HepG2 (cell line): ENCODE results near the gene MORF4L1. TPM values are rescaled to one million over a fixed set of nuclear protein-coding genes. Genes with fewer than 3 reads are reported as not detected.

Experiments
- ATAC-seq: fragments of 200-7000 bp; cut with Tn5 transposase; 3 replicates; pipeline ENCODE4 v1.9.1; 2020; ENCODE audit warnings: mild to moderate bottlenecking, moderate library complexity
- BruUV-seq: library from RNA; stranded (reverse); fragments of 400-500 nt; replicated peaks from 2 replicates; lab custom pipeline; 2021; lab: Mats Ljungman, UMichigan
- CTCF ChIA-PET: fragments of 300-600 bp; formaldehyde crosslinking; extraction: SDS; loops from one replicate; lab custom pipeline; 2021; ENCODE audit warnings: low total read pairs, inconsistent platforms, low intra/inter-chr PET ratio; lab: Yijun Ruan, JAX
- POLR2A ChIA-PET: fragments of 350-600 bp; sonication (Branson Sonifier 250); formaldehyde crosslinking; loops from one replicate; lab custom pipeline; 2020; ENCODE audit warnings: antibody characterized with exemption, inconsistent platforms; lab: Yijun Ruan, JAX
- DNase-seq: peaks from one replicate; pipeline ENCODE4 v3.0.0-alpha.2; 2015; ENCODE audit warnings: low spot score
- FAIRE-seq: peaks from 3 replicates; lab custom pipeline; 2011; peaks lifted over from hg19 to GRCh38; lab: Jason Lieb, UNC
- H2AFZ ChIP-seq: one replicate; pipeline ENCODE4 v1.6.1; 2011; ENCODE audit warnings: low read length, inconsistent platforms
- H3K27ac ChIP-seq: fragments of 300-600 bp; 3 replicates; pipeline ENCODE4 v1.8.0; 2011; ENCODE audit warnings: mixed run types, mild to moderate bottlenecking, mixed read lengths, low read length, inconsistent platforms; ENCODE audit not compliant: insufficient read depth; ENCODE audit errors: extremely low read length
- H3K27me3 ChIP-seq, 2 experiments: fragments of 200-600 bp in 1 of 2; 2 replicates in 1 of 2; 3 replicates in 1 of 2; pipeline versions ENCODE4 v1.6.0 to v1.8.0; 2011; ENCODE audit warnings: low read length in 2 of 2, mild to moderate bottlenecking in 2 of 2, moderate library complexity in 2 of 2, inconsistent platforms in 1 of 2; ENCODE audit not compliant: insufficient read depth in 2 of 2, control insufficient read depth in 1 of 2
- H3K36me3 ChIP-seq, 2 experiments: fragments of 200-600 bp in 1 of 2; replicated peaks in 1 of 2; 2 replicates in 1 of 2; 3 replicates in 1 of 2; pipeline versions ENCODE4 v1.5.1 to v1.8.0; 2011; ENCODE audit warnings: low read length in 2 of 2, inconsistent platforms in 1 of 2; ENCODE audit not compliant: insufficient read depth in 2 of 2, control insufficient read depth in 1 of 2
- H3K4me1 ChIP-seq: 2 replicates; pipeline ENCODE4 v1.5.1; 2012; ENCODE audit warnings: low read length, inconsistent platforms; ENCODE audit not compliant: insufficient read depth
- H3K4me2 ChIP-seq: 2 replicates; pipeline ENCODE4 v1.6.0; 2011; ENCODE audit warnings: low read depth, low read length, inconsistent platforms
- H3K4me3 ChIP-seq, 3 experiments: fragments of 200-600 bp in 1 of 3; sonication (generic), shearing (Covaris generic) in 1 of 3; replicated peaks in 1 of 3; 2 replicates each; pipeline ENCODE4 v1.5.1; 2011 to 2016; ENCODE audit warnings: low read length in 3 of 3, inconsistent platforms in 2 of 3, low read depth in 2 of 3, mild to moderate bottlenecking in 2 of 3, control low read depth in 1 of 3, mixed read lengths in 1 of 3; ENCODE audit not compliant: insufficient read depth in 1 of 3
- H3K79me2 ChIP-seq: one replicate; pipeline ENCODE4 v1.6.1; 2011; ENCODE audit warnings: low read length, inconsistent platforms; ENCODE audit not compliant: insufficient read depth
- H3K9ac ChIP-seq: 2 replicates; pipeline ENCODE4 v1.6.0; 2011; ENCODE audit warnings: mild to moderate bottlenecking, low read depth, low read length, inconsistent platforms; ENCODE audit not compliant: insufficient read depth
- H3K9me3 ChIP-seq: 2 replicates; pipeline ENCODE4 v1.5.1; 2012; ENCODE audit warnings: mild to moderate bottlenecking, low read length
- H4K20me1 ChIP-seq: 2 replicates; pipeline ENCODE4 v1.6.0; 2011; ENCODE audit warnings: inconsistent platforms, mild to moderate bottlenecking, low read length, moderate library complexity; ENCODE audit not compliant: insufficient read depth
- MTA1 ChIP-seq: sonication (generic); formaldehyde crosslinking; IDR thresholded peaks from 2 replicates; pipeline ENCODE4 v1.4.0; 2020; ENCODE audit warnings: missing genetic modification reagents, mild to moderate bottlenecking, borderline replicate concordance
- NFYB ChIP-seq: sonication (generic); formaldehyde crosslinking; IDR thresholded peaks from 2 replicates; pipeline ENCODE4 v1.4.0; 2020; ENCODE audit warnings: missing genetic modification reagents
- NR2F2 ChIP-seq: IDR thresholded peaks from 2 replicates; pipeline ENCODE4 v1.6.1; 2012; ENCODE audit warnings: low read depth, inconsistent platforms, borderline replicate concordance
- PAWR ChIP-seq: sonication (generic); formaldehyde crosslinking; IDR thresholded peaks from 2 replicates; pipeline ENCODE4 v1.4.0; 2020; ENCODE audit warnings: missing genetic modification reagents, mild to moderate bottlenecking, borderline replicate concordance
- ZBTB7A ChIP-seq: sonication (generic); formaldehyde crosslinking; IDR thresholded peaks from 2 replicates; pipeline ENCODE4 v1.8.0; 2022; ENCODE audit warnings: mild to moderate bottlenecking, missing genetic modification reagents
- ZC3H4 ChIP-seq: sonication (generic); formaldehyde crosslinking; IDR thresholded peaks from 2 replicates; pipeline ENCODE4 v1.4.0; 2020; ENCODE audit warnings: missing genetic modification reagents, borderline replicate concordance
- ZHX1 ChIP-seq: sonication (generic); formaldehyde crosslinking; IDR thresholded peaks from 2 replicates; pipeline ENCODE4 v1.8.1; 2022; ENCODE audit warnings: low read depth, mild to moderate bottlenecking, missing genetic modification reagents
- ZNF512B ChIP-seq: sonication (generic); formaldehyde crosslinking; IDR thresholded peaks from 2 replicates; pipeline ENCODE4 v1.5.1; 2020; ENCODE audit warnings: missing genetic modification reagents, mild to moderate bottlenecking, borderline replicate concordance
- ZNF567 ChIP-seq: sonication (generic); formaldehyde crosslinking; IDR thresholded peaks from 2 replicates; pipeline ENCODE4 v1.8.1; 2023; ENCODE audit warnings: mild to moderate bottlenecking, missing genetic modification reagents, borderline replicate concordance
- ZNF761 ChIP-seq: sonication (generic); formaldehyde crosslinking; conservative IDR thresholded peaks from 2 replicates; pipeline ENCODE4 v1.4.0; 2020; ENCODE audit warnings: mild to moderate bottlenecking, missing genetic modification reagents
- WGBS: methylation state at CpG from one replicate; pipeline ENCODE4 v1.1.6; 2017; ENCODE audit warnings: low lambda C conversion rate; 5-methylcytosine and 5-hydroxymethylcytosine counted together
- in situ Hi-C: cut with HindIII; loops from 2 replicates; pipeline ENCODE4 v1.10.0; 2017; ENCODE audit warnings: low pct_unique_long_range_greater_than_20kb; ENCODE audit not compliant: extremely low pct_ligation_motif_present
- intact Hi-C: fragments of 100-400 bp; cut with micrococcal nuclease; formaldehyde crosslinking; loops from one replicate; pipeline ENCODE4 v1.10.0; 2022; ENCODE audit not compliant: unreplicated experiment
- polyA plus RNA-seq, 8 experiments: library from polyadenylated mRNA; depleted of rRNA in 3 of 8; stranded (reverse) in 7 of 8; unstranded in 1 of 8; fragments of >200 nt; fragmentation: Illumina TruSeq in 4 of 8; extraction: Trizol in 4 of 8; gene quantifications; 2 replicates each; pipeline versions ENCODE4 v1.2.1 to v1.2.3, GENCODE V29; 2011 to 2016; ENCODE audit warnings: low read depth in 4 of 8, missing spikeins in 1 of 8, mixed read lengths in 1 of 8; ENCODE audit not compliant: insufficient read depth in 1 of 8
- total RNA-seq, 5 experiments: library from RNA; depleted of rRNA; stranded (reverse); fragments of >200 nt; fragmentation: Illumina TruSeq; extraction: Trizol; gene quantifications; 2 replicates each; pipeline ENCODE4 v1.2.3, GENCODE V29; 2016; ENCODE audit warnings: low read depth in 1 of 5
- TF ChIP-seq, protein P1 (sequence below): sonication (generic); formaldehyde crosslinking; IDR thresholded peaks from 2 replicates; pipeline ENCODE4 v1.4.0; 2020; ENCODE audit warnings: missing genetic modification reagents
- TF ChIP-seq, protein P2 (sequence below): sonication (generic); formaldehyde crosslinking; IDR thresholded peaks from 2 replicates; pipeline ENCODE4 v1.8.0; 2022; ENCODE audit warnings: missing genetic modification reagents, mild to moderate bottlenecking, inconsistent platforms, borderline replicate concordance
- TF ChIP-seq, protein P3 (sequence below): sonication (generic); formaldehyde crosslinking; IDR thresholded peaks from 2 replicates; pipeline ENCODE4 v1.5.0; 2020; ENCODE audit warnings: missing genetic modification reagents, mild to moderate bottlenecking, borderline replicate concordance

Gene MORF4L1
- total and polyA plus RNA-seq, 2 of the 13 experiments (the other 11 are each of a cell fraction or from before 2014, with no cell fraction given): 218 to 219 TPM

- H4K20me1 ChIP-seq: no peaks in the 10 kb centered on the region
- no TSS peak for BruUV-seq
- H3K27me3 ChIP-seq: no peaks in the 10 kb centered on the region
- no peak overlapping the region for H3K27ac ChIP-seq
- no peak overlapping the region for H3K4me2 ChIP-seq
- FAIRE-seq (no peak), ATAC-seq (no peak), DNase-seq (no peak)
- in situ Hi-C loops: no loop called here
- H3K4me1 ChIP-seq: peaks cover 34% of the 10 kb centered on the region
- 71% methylated on average over 2 of the region's 2 CpGs for WGBS
- H3K4me3 ChIP-seq: no peak overlapping the region
- intact Hi-C loops: no loop called here
- no peaks in the 10 kb centered on the region for H3K36me3 ChIP-seq
- ChIA-PET POLR2A (no interaction called here), CTCF (no interaction called here)
- H3K9me3 ChIP-seq: no peaks in the 10 kb centered on the region
- no peak overlapping the region for H3K9ac ChIP-seq
- no peaks in the 10 kb centered on the region for H3K79me2 ChIP-seq
- H2AFZ ChIP-seq: no peak overlapping the region
- TF ChIP-seq NFYB (CRISPR knock-in tag) (no peak), ZNF761 (no peak), ZBTB7A (no peak), ZHX1 (CRISPR knock-in tag) (no peak), MTA1 (CRISPR knock-in tag) (no peak), ZC3H4 (no peak), ZNF567 (no peak), NR2F2 (no peak), ZNF512B (no peak), PAWR (CRISPR knock-in tag) (no peak)
- TF ChIP-seq, protein P1, sequence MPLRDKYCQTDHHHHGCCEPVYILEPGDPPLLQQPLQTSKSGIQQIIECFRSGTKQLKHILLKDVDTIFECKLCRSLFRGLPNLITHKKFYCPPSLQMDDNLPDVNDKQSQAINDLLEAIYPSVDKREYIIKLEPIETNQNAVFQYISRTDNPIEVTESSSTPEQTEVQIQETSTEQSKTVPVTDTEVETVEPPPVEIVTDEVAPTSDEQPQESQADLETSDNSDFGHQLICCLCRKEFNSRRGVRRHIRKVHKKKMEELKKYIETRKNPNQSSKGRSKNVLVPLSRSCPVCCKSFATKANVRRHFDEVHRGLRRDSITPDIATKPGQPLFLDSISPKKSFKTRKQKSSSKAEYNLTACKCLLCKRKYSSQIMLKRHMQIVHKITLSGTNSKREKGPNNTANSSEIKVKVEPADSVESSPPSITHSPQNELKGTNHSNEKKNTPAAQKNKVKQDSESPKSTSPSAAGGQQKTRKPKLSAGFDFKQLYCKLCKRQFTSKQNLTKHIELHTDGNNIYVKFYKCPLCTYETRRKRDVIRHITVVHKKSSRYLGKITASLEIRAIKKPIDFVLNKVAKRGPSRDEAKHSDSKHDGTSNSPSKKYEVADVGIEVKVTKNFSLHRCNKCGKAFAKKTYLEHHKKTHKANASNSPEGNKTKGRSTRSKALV (CRISPR knock-in tag): no peak
- TF ChIP-seq, protein P2, sequence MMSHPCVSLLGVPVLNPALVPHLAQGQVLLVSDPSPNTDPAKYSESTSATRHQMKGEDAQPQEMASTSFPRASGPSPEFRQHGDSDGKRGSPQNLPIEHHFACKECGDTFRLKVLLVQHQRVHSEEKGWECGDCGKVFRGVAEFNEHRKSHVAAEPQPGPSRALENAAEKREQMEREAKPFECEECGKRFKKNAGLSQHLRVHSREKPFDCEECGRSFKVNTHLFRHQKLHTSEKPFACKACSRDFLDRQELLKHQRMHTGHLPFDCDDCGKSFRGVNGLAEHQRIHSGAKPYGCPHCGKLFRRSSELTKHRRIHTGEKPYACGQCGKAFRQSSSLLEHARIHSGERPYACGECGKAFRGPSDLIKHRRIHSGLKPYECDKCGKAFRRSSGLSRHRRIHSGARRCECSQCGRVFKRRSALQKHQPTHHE: no peak
- TF ChIP-seq, protein P3, sequence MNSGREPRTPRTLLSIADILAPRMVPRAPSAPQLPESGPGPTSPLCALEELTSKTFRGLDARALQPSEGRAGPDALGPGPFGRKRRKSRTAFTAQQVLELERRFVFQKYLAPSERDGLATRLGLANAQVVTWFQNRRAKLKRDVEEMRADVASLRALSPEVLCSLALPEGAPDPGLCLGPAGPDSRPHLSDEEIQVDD: no peak
These were observed 17.8 kb upstream of the MORF4L1 start for GRCh38 chr15:78854833-78855372.
